NCI-H2107 (cell line): ENCODE results near the gene MISP3.

Experiments
- DNase-seq: peaks from one replicate; lab custom pipeline; 2025; lab: John Stamatoyannopoulos, UW

MISP3 gene

GRCh38 chr19:14080887-14081796 lies 8.6 kb downstream of the MISP3 start:
- peak; percentile 98 for DNase-seq

DNA sequence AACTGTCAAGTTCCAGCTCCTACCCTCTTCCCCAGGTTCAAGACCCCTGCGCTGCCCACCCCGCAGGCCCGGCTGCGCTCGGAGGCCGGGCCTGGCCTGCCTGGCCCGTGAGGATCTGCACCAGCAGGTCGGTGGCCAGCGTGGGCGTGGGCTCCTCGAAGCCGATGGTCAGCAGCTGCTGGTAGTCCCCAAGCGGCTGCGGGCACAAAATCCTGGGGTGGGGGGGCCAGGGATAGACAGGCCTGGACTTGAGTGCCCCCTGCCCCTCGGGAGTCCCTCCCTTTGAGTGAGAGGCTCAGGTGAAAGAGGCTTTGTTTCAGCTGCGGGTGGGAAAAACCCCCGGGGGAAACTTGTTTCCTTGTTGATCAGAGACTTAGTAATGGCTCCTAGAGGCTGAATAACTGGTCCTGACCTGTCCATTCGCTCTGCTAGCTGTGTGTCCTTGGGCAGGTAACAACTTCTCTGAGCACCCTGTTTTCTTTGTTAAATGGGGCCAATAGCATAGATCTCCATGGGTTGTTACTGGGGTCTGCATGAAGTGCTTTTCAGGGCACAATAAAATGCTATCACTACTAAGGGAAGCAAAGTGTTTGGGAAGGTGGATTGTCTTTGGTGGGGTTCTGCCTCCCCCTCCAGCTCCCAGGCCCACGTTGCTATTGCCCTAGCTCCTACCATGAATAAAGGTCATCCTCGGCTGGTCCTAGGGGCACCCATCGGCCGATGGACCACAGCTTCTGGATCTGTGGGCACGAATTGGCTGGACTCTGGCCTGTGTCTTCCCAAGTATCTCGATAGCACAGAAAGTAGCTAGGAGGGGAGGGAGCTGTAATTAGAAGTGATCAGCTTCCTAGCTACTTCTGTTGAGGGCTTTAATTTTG lies 9.4 kb downstream of the MISP3 start:
- no peak for DNase-seq

- no peak for DNase-seq
Measured at GRCh38 chr19:14082675-14082960, 10.0 kb downstream of the MISP3 start.

DNA sequence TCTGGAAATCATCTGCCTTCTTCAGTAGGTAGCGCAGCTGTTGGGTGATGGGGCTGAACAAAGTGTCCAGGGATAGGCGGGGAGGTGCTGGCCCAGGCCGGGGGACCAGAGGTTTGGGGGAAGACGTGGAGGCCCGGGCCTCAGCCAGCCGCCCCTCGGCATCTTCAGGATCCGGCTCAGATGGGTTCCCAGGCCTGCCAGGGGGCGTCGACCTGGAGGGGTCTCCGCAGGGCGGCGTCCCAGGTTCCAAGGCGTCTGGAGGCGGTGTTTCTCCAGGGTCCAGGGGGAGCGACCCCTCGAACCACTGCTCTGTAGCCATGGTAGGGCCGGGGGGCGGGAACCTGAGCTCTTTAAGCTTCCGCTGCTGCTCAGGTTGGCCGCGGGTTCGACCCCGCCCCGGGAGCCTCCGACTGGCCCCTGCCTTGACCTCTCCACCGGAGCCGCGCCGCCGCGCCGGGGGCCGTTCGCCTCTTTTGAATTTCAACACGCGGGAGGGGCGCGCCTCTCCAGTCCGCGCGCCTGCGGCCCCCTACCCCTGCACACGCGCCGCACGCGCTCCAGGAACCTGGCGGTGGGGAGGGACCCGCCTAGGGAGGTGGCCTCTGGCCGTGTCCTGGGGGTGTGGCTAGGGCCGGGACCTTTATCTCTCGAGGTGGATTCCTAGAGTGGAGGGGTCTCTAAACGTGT lies 12.9 kb downstream of the MISP3 start, which contains the start of gene C19orf67:
Gene C19orf67 (minus strand): TSS at position 475 of the 687 bp plus-strand sequence. CDS start 156 bp downstream, at position 319.
- DNase-seq, result no peak

DNA sequence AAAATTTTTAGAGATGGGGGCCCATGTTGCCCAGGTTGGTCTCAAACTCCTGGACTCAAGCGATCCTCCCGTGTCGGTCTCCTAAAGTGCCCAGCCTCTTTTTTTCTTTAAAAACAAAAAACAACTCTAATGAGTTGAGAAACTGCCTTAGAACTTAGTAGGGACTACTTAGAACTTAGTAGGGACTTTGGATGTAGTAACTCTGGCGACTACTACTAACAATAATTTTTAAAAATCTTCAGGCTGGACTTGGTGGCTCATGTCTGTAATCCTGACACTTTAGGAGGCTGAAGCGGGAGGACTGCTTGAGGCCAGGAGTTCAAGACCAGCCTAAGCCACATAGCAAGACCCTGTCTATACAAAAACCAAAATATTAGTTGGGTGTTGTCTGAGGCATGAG lies 13.5 kb downstream of the MISP3 start:
- DNase-seq, result no peak

DNA sequence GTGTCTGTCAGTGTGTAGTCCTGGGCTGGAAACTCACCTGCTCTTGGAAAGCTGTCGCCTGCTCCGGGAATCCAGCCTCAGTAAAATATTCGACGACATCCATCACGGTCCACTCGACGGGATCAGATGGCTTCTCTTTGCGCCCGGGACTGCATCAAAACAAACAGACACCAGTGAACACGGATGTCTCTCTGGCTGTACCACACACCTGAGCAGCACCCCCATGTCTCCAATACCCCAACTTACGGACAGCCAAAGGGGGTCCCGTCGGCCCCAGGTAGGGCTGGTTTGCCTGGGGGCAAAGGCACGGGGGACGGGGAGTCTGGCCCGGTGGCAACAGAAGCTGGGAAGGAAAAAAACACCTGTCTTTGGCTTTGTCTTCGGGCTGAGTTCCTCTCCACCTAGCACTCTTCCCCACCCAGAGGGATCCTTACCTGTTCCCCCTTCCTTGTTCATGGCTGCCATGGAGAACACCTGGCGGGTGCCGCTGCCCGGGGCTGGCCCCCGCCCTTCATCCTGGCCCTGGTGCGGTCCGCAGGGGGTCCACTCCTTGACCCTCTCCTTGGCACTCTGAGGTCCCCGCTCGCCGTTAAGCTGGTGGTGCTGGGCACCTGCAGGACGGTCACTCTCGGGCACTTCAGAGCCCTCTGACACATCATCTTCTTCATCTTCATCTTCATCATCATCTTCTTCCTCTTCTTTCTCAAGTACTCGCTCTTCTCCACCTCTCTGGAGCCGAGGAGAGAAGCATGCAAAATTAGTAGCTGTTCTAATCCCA lies 16.2 kb downstream of the MISP3 start:
- DNase-seq, result no peak

GRCh38 chr19:14089412-14089661 lies 16.8 kb downstream of the MISP3 start:
- no peak for DNase-seq

DNA sequence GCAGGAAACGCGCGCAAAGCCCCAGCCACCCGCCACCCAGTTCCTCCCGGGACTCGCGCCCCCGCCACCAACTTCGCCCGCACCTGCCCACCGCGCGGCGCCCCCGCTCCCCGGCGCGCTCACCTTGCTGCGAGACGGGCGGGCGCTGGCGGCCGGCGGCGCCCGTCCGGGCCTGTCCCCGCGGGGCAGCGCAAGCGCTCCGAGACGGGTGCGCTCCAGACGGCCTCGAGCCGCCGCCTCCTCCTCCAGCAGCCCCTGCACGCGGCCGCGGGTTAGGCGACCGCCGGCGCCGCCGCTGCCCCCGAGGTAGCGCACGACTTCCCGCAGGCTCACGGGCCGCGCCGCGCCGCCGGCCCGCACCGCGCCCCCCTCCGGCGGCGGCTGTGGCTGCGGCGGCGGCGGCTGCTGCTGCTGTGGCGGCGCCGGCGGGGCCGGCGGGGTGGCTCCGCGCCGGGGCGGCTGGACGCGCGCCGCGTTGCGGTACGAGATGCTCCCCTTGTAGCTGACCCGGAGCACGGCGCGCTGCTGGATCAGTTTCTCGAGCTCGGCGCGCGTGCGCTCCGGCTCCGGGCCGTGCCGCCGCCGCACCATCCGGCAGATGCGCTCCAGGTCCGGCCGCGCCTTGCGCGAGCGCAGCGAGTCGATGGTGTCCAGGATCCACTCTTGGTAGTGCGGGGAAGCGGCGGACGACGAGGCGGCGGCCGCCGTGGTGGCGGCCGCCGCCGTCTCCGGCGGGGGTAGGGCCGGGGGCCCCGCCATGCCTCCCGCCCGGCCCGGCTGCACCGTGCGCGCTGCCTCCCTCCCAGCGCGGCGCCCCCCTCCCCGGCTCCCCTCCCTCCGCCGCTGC lies 17.3 kb downstream of the MISP3 start:
- no peak for DNase-seq

DNA sequence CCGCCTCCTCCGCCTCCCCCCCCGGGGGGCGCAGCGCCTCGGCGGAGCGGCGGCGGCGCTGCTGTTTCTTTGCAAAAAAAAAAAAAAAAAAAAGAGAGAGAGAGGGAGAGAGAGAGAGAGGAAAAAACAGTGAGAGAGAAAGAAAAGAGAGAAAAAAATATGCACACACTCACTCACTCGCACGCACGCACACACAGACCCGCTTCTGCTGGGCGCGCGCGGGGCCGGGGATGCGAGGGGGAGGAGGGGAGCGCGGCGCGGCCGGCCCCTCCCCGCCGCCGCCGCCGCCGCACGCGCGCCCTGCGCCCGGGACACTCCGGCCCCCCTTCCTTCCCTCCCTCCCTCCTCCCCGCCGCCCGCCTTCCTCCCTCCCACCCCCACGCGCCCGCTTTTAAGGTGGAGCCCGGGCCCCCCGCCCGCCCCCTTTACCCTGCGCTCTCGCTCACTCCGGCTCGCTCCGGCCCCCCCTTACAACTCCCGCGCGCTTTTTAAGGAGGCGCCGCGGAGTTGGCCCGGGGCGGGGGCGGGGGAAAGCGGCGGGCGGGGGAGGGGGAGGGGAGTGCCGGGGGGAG lies 18.0 kb downstream of the MISP3 start, which contains the start of gene SAMD1:
Gene SAMD1 (minus strand): TSS at position 243 of the 572 bp plus-strand sequence.
- peak; percentile 60 for DNase-seq

GRCh38 chr19:14091081-14091812 lies 18.7 kb downstream of the MISP3 start:
- no peak for DNase-seq

DNA sequence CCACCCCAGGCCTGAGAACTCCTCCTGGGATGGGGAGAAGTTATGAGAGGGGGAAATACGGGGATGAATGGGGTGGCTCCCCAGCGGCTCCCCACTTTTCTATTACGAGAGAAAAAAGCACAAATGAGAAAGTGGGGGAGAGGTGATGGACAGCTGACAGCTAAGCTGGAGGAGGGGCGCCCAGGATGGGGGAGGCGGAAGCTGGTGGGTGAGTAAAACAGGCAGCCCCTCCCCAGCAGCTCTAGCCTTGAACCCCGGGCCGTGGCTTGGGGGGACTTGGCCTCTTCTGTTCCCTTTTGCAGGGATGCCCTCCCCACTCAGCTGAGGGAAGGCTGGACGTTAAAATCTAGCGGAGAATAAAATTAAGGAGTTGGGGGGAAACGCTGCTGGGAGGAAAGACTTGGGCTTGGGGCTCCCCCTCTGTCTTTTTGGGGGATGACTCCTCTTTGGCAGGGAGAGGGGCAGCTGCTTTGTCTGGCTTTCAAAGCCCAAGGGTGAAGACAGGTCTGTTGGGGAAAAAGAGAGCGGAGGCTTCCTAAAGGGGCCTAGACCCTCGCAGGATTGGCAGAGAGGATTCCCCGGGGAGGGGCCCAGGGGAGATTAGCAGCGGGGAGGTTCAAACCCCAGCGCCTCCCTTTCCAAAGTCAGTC lies 19.4 kb downstream of the MISP3 start:
- DNase-seq, result no peak

- DNase-seq, result no peak
Measured at GRCh38 chr19:14093117-14093823, 20.7 kb downstream of the MISP3 start.

DNA sequence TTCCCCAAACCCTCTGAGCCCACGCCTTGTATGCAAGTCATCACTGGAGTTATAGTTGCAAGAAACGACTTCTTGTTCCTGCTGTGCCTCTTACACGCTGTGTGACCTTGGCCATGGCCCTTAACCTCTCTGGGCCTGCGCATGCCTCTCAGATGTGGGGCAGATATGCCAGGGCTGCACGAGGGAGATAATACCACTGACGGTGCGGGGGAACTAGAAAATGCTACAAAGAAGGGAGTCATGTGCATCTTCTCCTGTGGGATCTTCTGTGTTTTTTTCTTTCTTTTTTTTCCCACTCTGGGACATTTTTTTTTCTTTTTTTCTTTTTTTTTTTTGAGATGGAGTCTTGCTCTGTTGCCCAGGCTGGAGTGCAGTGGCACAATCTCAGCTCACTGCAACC lies 22.3 kb downstream of the MISP3 start:
- no peak for DNase-seq

DNA sequence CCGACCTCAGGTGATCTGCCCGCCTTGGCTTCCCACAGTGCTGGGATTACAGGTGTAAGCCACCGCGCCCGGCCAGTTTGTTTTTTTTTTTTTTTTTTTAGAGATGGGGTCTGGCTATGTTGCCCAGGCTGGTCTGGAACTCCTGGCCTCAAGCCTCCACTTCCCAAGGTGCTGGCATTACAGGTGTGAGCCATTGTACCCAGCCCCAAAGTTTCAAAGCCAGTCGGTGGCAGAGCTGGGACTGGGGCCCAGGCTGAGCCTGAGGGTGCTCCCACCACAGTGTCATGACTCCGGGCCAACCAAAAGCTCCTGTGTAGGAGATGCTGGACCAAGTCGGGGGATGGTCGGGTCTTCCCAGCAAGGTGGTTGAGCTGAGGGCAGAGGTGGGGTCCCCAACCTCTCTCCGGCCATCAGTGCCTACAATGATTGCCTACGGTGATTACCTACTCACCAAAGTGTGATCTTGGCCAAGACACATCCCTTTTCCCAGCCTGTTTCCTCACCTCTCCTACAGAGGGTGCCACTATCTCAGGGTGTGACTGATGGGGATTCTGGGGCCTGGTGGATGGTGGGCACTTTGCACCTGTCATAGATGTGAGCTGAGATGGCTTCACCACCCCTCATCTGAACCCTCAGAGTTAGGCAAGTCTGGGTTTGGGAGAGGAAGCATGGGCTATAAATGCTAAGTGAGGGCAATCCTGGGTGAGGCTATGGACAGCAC lies 23.8 kb downstream of the MISP3 start:
- DNase-seq, result no peak

DNA sequence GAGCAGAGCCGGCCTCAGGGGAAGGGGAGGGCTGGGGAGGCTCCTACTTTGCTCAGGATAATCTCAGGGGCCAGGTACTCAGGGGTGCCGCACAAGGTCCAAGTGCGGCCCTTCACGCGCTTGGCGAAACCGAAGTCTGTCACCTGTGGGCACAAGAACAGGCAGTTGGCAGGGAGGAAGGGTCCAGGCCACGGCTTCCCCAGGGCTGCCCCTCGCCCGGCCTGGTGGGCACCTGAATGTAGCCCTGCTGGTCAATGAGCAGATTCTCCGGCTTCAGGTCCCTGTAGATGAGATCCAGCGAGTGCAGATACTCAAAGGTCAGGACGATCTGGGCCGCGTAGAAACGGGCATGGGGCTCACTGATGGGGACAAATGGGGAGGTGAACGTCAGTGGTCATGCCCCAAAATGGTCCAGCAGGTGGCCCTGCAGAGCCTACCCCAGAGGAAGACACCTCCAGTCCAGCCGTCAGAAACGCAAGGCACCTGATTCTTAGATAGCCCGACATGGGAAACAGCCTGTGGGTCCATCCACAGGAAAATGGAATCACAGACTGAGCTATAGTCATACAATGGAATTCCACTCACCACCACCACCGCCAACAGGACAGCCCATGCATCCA lies 25.1 kb downstream of the MISP3 start:
- no peak for DNase-seq

DNA sequence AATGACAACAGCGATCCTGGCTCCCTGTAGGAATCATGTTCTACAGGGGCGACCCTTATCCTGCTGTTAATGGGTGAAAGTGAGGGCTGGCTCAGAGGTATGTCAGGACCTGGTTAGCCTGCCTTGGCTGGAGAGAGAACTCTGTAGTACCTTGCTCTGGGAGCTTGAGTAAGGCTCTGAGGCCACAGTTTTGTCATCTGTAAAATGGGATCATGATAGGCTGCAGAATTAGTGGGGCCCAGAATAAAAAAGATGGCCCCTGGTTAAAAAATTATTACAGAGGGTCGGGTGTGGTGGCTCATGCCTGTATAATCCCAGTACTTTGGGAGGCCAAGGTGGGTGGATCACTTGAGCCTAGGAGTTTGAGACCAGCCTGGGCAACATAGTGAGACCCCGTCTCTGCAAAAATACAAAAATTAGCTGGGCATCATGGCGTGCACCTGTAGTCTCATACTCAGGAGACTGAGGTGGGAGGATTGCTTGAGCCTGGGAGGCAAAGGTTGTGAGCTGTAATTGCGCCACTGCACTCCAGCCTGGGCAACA lies 28.5 kb downstream of the MISP3 start:
- no peak for DNase-seq

GRCh38 chr19:14102102-14102696 lies 29.6 kb downstream of the MISP3 start:
- DNase-seq, result no peak
